ENCODE results near the gene TSC2. TPM values are rescaled to one million over a fixed set of nuclear protein-coding genes. Genes with fewer than 3 reads are reported as not detected.
A peak's percentile ranks its signal among the peaks of the same experiment; 100 is the strongest.

Gene TSC2
- total RNA-seq, 1 donor = 78.9 TPM

- Histone ChIP-seq H2AFZ (ENCODE audit: low read length) (no peak overlapping the region), H3K79me2 (ENCODE audit: insufficient read depth, low read length) (peaks cover 66% of the 10 kb centered on the region), H3K4me1 (ENCODE audit: insufficient read depth, low read length) (peaks cover 13% of the 10 kb centered on the region), H3K27ac (ENCODE audit: low read depth, low read length) (no peak overlapping the region), H3K9me3 (ENCODE audit: low read depth, low read length) (no peaks in the 10 kb centered on the region), H3K4me3 (ENCODE audit: insufficient read depth, low read length) (no peak overlapping the region), H3K4me2 (ENCODE audit: insufficient read depth, low read length) (no peak overlapping the region), H4K20me1 (ENCODE audit: insufficient read depth, low read length) (peaks cover 58% of the 10 kb centered on the region), H3K36me3 (ENCODE audit: insufficient read depth, low read length) (peaks cover 44% of the 10 kb centered on the region), H3K27me3 (ENCODE audit: insufficient read depth, low read length) (no peaks in the 10 kb centered on the region)
- no peak for TF ChIP-seq CTCF (IDR thresholded peaks at IDR 0.05; ENCODE audit: extremely low read depth, low read depth, low read length)
- no peak for DNase-seq (ENCODE audit: insufficient read length, low spot score, missing footprints)
Observed at GRCh38 chr16:2002406-2003230, 45.2 kb upstream of the TSC2 start.

GRCh38 chr16:2003231-2003826 lies 44.5 kb upstream of the TSC2 start:
- H3K79me2 ChIP-seq (ENCODE audit: insufficient read depth, low read length) = peaks cover 73% of the 10 kb centered on the region
- peaks cover 20% of the 10 kb centered on the region for H3K4me1 ChIP-seq (ENCODE audit: insufficient read depth, low read length)
- no peak for DNase-seq (ENCODE audit: insufficient read length, low spot score, missing footprints)
- H3K27me3 ChIP-seq (ENCODE audit: insufficient read depth, low read length) = no peaks in the 10 kb centered on the region
- no peaks in the 10 kb centered on the region for H3K9me3 ChIP-seq (ENCODE audit: low read depth, low read length)
- H3K4me3 ChIP-seq (ENCODE audit: insufficient read depth, low read length) = no peak overlapping the region
- no peak overlapping the region for H2AFZ ChIP-seq (ENCODE audit: low read length)
- H3K36me3 ChIP-seq (ENCODE audit: insufficient read depth, low read length) = peaks cover 43% of the 10 kb centered on the region
- peaks cover 64% of the 10 kb centered on the region for H4K20me1 ChIP-seq (ENCODE audit: insufficient read depth, low read length)
- no peak overlapping the region for H3K27ac ChIP-seq (ENCODE audit: low read depth, low read length)
- no peak for TF ChIP-seq CTCF (IDR thresholded peaks at IDR 0.05; ENCODE audit: extremely low read depth, low read depth, low read length)
- H3K4me2 ChIP-seq (ENCODE audit: insufficient read depth, low read length) = no peak overlapping the region

GRCh38 chr16:2003827-2004641 lies 43.8 kb upstream of the TSC2 start:
- peaks cover 24% of the 10 kb centered on the region for H3K4me1 ChIP-seq (ENCODE audit: insufficient read depth, low read length)
- no peak overlapping the region for H3K27ac ChIP-seq (ENCODE audit: low read depth, low read length)
- peak; percentile 87 for TF ChIP-seq CTCF (IDR thresholded peaks at IDR 0.05; ENCODE audit: extremely low read depth, low read depth, low read length)
- H4K20me1 ChIP-seq (ENCODE audit: insufficient read depth, low read length) = peaks cover 70% of the 10 kb centered on the region
- H3K4me2 ChIP-seq (ENCODE audit: insufficient read depth, low read length) = peak overlapping the region; percentile 57
- no peak overlapping the region for H3K4me3 ChIP-seq (ENCODE audit: insufficient read depth, low read length)
- no peaks in the 10 kb centered on the region for H3K27me3 ChIP-seq (ENCODE audit: insufficient read depth, low read length)
- H3K9me3 ChIP-seq (ENCODE audit: low read depth, low read length) = no peaks in the 10 kb centered on the region
- peaks cover 42% of the 10 kb centered on the region for H3K36me3 ChIP-seq (ENCODE audit: insufficient read depth, low read length)
- peak; percentile 100 for DNase-seq (ENCODE audit: insufficient read length, low spot score, missing footprints)
- no peak overlapping the region for H2AFZ ChIP-seq (ENCODE audit: low read length)
- peaks cover 80% of the 10 kb centered on the region for H3K79me2 ChIP-seq (ENCODE audit: insufficient read depth, low read length)

Data from osteoblast (primary cell).